Measurements from ENCODE around the gene LIG4.
A peak's percentile ranks its signal among the peaks of the same experiment; 100 is the strongest.
"Not testable (repeated sequence)": the region's sequence is repeated elsewhere in the genome, so short reads cannot be mapped to it uniquely, and the experiment has no call there.

LIG4 gene

DNA sequence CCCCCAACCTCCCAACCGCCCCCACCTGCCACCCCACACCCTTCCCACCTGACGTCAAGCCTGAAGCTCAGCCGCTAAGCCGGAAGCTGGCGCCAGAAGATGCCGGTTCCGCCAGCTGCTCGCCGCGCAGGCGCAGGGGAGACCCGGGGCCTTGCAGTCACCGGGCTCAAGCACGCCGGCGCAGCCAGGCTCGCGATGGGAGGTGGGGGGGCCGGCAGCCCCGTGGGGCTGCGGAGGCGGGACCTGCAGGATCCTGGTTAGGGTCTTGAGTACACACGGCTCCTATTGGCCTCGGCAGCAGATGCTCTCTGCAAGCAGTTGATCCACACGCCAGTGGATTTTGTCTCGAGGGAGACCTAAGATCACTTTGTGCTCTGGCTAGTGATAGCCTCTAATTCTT lies at the start of gene LIG4:
Gene LIG4 (minus strand): TSS at position 101 of the 400 bp plus-strand sequence. CDS start 4,268 bp downstream, outside the sequence.
- DNase-seq, result peak; percentile 85

GRCh38 chr13:108263621-108264355 lies 48.5 kb upstream of the LIG4 start:
- no peak for DNase-seq

DNA sequence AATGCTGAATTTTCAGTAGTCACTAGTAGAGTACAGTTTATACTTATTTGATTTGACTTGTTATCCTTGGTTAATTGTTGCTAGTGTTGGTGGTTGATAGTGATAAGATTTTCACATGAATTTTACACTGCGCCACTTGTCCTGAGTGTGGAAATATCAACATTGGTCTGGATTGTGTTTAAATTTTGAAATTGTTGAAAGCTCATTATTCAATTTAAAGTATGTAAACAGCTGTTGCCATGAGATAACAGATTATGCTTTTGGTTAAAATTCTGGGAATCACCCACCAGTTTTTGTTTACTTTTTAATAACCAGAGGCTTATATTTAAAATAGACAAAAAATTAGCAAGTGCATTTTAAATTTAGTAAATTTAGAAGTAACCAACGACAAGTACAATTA lies 41.9 kb upstream of the LIG4 start:
- DNase-seq, result no peak

DNA sequence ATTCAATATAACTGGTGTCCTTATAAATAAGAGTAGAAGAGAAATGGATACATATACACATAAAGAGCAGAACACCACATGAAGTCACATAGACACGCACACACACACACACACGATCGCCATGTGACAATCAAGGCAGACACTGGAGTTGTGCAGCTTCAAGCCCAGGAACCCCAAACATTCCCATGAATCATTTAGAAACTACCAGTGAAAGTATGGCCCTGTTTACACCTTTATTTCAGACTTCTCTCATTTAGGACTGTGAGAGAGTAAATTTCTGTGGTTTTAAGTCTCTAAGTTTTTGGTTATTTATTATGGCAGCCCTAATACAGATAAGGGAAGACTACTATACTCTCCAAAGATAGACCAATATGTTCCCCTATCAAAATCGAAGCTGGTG lies 33.8 kb upstream of the LIG4 start:
- DNase-seq, result no peak

DNA sequence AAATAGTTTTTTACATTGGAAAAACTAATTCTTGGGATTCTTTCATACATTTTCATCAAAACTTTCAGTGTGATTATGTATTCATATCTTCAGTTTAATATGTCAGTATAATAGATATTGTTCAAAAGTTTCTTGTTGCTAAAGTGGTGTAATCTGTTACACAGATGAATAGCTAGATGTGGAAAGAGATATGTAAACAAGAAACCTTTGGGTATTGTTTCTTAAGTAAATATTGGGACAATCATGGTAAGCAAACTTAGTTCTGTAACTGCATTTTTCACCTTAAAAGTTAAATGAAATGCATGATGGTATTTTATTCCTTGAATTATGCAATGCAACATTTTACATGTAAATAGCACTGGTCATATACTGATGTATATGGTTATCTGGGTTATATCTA lies 15.0 kb upstream of the LIG4 start:
- DNase-seq, result no peak

DNA sequence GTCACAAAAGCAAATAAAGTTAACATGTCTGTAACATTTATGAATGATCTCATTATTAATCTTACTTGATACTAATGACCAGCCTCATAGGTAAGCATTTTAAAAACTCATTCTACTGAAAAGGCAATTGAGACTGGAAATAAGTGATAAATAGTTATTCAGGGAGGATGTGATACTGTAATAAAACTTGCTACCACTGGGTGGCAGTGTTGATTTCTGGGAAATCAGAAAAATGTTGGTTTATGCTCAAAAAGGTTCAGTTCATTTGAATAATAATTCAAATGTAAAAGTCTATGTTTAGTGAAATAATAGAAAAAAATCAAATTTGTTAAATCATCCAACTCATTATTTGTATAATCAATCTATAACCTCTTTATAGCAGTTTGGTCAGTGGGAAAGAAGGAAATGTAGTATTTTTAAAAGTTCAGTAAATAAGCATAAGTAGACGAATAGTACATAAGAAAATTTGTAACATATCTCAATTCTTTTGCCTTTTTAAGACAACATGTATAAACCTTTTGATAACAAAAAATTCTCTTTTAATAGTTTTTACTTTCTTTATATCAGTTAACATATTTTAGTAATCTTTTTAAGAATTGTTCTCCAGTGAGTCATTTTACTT lies 12.4 kb upstream of the LIG4 start:
- DNase-seq, result no peak

- DNase-seq, result no peak
Measured at GRCh38 chr13:108226184-108226583, 10.8 kb upstream of the LIG4 start.

DNA sequence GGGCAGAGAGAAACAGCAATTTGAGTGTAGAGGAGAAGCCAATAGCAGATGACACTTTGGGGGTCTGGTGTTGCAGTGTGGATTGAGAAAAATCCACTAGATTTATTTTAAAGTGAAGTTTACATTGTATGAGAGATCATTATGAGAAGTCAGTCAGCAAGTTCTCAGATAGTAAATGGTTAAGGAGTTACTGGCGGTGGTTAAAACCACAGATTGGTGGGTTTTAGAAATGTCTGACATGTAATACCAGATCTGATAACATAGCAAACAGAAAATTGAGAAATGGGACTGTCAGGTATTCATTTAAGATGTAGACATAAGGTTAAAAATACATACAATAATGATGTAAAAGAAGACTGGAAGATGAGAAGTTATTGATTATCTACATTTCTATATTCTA lies 10.1 kb upstream of the LIG4 start:
- DNase-seq, result no peak

DNA sequence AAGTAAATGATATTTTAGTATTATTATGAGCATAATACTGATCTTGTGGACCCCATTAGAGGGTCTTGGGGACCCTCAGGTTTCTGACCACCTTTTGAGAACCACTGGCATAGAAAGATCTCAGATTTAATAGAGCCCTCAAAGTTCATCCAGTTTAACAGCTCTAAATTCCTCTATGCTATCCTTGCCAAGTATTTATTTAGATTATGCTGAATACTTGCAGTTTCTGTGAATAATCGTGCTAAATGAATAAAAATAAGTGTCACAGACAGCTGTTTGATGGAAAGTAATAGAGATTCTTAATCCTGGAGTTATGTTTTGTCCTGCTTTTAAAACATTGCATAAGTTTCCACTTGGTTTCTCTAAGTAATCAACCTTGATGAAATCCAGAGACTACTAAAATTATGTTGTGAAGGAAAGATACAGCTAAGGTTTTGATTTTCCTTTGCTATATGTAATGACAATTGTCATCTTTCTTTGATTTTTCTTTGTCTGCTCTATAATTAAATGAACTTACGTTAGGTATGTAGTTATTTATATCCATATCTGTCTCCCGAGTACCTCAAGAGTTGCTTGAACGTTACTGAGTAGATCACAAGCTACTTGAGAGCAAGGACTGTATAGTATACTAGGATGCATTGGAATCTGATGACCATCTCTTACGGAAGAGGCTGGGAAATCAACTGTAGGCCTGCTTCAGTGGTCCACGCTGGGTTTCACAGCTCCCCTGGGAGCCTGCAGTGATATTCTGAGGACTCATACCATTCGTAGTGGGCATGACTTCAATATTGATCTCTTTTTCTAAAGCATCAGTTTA lies 8.6 kb upstream of the LIG4 start:
- no peak for DNase-seq

DNA sequence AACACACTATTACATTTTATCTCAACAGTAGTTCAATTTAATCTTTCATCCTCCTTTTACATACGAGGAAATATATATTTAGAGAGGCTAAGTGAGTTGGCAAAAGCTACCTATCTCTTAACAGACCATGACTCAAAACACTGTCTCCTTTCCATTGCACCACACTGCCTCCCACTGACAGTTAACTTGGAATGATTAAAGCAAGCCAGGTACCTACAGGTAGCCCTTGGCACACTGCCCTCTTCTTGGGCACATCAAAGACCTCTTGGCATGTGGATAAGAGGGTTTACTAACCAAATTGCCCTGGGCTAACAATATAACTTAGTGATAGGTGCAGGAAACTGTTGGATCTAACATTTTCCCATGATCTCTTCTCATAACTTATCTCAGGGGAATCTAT lies 4.7 kb upstream of the LIG4 start:
- DNase-seq, result no peak

DNA sequence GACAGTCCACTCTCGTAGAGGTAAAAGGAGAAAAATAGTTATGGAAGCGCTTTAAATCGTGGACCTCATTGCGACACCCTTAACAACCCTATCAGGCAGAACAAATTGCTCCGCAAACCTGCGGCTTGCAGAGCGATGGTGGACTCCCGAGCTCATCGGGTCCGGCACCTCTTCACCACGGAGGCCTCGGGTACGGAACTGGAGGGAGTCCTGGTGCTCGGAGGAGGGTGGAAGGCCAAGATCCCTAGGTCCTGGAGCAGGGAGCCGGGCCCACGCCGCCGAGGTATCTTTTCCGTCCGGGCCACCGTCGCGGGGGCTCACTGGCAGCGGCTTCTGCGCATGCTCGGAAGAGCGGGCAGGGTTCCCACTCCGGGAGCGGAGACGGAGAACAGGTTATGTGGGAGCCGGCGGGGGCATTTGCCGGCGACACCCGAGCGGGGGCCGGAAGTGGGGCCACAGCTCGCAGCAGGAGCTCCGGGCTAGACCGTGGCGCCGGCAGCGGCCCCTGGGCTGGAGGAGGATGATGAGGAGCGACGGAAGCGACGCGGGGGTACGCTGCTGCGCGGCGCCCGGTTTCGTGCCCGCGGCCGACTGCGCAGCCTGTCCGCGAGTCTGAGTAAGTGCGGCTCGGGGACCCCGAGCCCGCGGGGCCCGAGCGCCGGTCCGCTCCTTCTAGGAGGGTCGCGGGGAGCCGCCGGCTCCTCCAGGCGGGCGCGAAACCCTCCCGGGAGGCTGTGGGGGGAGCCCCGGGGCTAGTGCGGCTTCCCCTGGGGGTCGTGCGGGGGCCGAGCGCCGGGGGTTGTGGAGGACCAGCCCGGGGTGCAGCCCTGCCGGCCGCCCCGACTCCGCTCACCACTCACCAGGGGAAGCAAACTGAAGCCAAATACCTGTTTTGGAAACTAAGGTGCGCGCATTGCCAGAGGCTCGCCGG lies 3.0 kb upstream of the LIG4 start, which contains the start of gene ABHD13:
Gene ABHD13 (plus strand): TSS at position 349 of the 931 bp plus-strand sequence. CDS start 10,827 bp downstream, outside the sequence.
- DNase-seq, result peak; percentile 85

- not testable (repeated sequence) for DNase-seq
Measured at GRCh38 chr13:108217307-108218043, 2.1 kb upstream of the LIG4 start.

- no peak for DNase-seq
Measured at GRCh38 chr13:108214441-108215271, 680 bp downstream of the LIG4 start.

- DNase-seq, result no peak
Measured at GRCh38 chr13:108213946-108214345, 1.4 kb downstream of the LIG4 start.

GRCh38 chr13:108212886-108213285 lies 2.5 kb downstream of the LIG4 start:
- DNase-seq, result no peak

DNA sequence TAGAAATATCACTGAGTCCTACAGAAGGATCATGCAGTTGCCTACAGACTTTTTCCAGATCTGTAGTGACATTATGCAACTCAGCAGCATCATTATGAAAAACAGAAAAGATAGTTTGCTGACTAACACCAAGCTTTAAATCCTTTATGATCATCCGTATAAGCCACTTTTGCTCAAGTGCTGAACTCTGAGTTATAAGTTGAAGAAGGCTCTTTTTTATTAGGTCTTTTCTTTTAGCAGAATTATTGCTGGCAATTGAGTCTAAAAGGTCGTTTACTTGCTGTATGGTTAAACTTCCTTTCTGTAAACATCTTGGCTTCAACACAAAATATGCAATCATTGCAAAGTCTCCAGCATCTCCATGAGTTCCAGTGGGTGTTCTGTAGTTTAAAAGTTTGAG lies 4.8 kb downstream of the LIG4 start:
- DNase-seq, result no peak

GRCh38 chr13:108200781-108201398 lies 14.4 kb downstream of the LIG4 start:
- no peak for DNase-seq

GRCh38 chr13:108195861-108196260 lies 19.5 kb downstream of the LIG4 start:
- DNase-seq, result no peak

DNA sequence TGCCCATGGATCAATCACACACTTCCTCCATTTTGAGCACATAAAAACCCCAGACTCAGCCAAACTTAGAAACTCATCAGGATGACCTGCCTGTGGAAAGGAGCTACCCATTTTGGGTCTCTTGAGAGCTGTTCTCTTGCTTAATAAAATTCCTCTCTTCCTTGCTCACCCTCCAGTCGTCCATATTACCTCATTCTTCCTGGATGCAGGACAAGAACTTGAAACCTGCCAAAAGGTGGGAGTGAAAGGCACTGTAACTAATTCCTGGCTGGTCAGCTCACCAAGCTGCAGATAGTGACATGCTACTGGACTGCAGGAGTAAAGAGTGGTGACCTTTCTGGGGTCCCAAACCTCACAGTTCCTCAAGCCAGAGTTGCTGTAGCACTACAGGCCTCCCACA lies 20.2 kb downstream of the LIG4 start:
- no peak for DNase-seq

GRCh38 chr13:108194435-108194936 lies 20.9 kb downstream of the LIG4 start:
- no peak for DNase-seq

Measured in activated effector memory CD4-positive, alpha-beta T cell treated with Interleukin-2 at 50 U/mL for 16 hours (primary cell).